Endodermal cell (in vitro differentiated cells): ENCODE data around the gene SLC16A9. TPM values are rescaled to one million over a fixed set of nuclear protein-coding genes. Genes with fewer than 3 reads are reported as not detected.

Source experiments
- DNase-seq: peaks from one replicate; pipeline ENCODE4 v3.0.0-alpha.2; 2017
- H3K27ac ChIP-seq: 2 replicates; pipeline ENCODE4 v1.5.1; 2013; ENCODE audit warnings: mild to moderate bottlenecking, low read depth, low read length, moderate library complexity
- H3K27me3 ChIP-seq: 2 replicates; pipeline ENCODE4 v1.6.1; 2013; ENCODE audit warnings: mild to moderate bottlenecking, low read length, moderate library complexity; ENCODE audit not compliant: insufficient read depth, control insufficient read depth, poor library complexity, severe bottlenecking
- H3K36me3 ChIP-seq: 2 replicates; pipeline ENCODE4 v1.7.0; 2013; ENCODE audit warnings: mild to moderate bottlenecking, low read length, moderate library complexity; ENCODE audit not compliant: control insufficient read depth, insufficient read depth
- H3K4me1 ChIP-seq: one replicate; pipeline ENCODE4 v1.7.0; 2013; ENCODE audit warnings: low read length; ENCODE audit not compliant: control insufficient read depth, insufficient read depth
- H3K4me3 ChIP-seq: 2 replicates; pipeline ENCODE4 v1.5.1; 2013; ENCODE audit warnings: mild to moderate bottlenecking, low read length, moderate library complexity
- H3K9ac ChIP-seq: 2 replicates; pipeline ENCODE4 v1.6.1; 2013; ENCODE audit warnings: mild to moderate bottlenecking, low read length, moderate library complexity; ENCODE audit not compliant: poor library complexity, severe bottlenecking; ENCODE audit errors: extremely low read depth
- H3K9me3 ChIP-seq: 2 replicates; pipeline ENCODE4 v1.6.1; 2013; ENCODE audit warnings: mild to moderate bottlenecking, low read length, moderate library complexity; ENCODE audit not compliant: control insufficient read depth
- H3K27ac Mint-ChIP-seq: 2 replicates; pipeline ENCODE4 v1.8.0; 2020; ENCODE audit warnings: mixed read lengths
- H3K27me3 Mint-ChIP-seq: 2 replicates; pipeline ENCODE4 v1.8.0; 2021; ENCODE audit warnings: mild to moderate bottlenecking, mixed read lengths; ENCODE audit not compliant: insufficient read depth
- H3K36me3 Mint-ChIP-seq: 2 replicates; pipeline ENCODE4 v1.8.0; 2020; ENCODE audit warnings: low read depth, mixed read lengths
- H3K4me1 Mint-ChIP-seq: 2 replicates; pipeline ENCODE4 v1.8.0; 2020; ENCODE audit warnings: mixed read lengths
- H3K4me3 Mint-ChIP-seq: 2 replicates; pipeline ENCODE4 v1.8.0; 2020; ENCODE audit warnings: mild to moderate bottlenecking, moderate library complexity, mixed read lengths
- H3K9me3 Mint-ChIP-seq: 2 replicates; pipeline ENCODE4 v1.8.0; 2020; ENCODE audit warnings: mild to moderate bottlenecking, mixed read lengths
- CTCF ChIP-seq: fragments of 200-600 bp; sonication (generic); conservative IDR thresholded peaks from 2 replicates; pipeline ENCODE4 v1.5.0; 2021; ENCODE audit warnings: antibody characterized with exemption, mild to moderate bottlenecking
- WGBS, 2 experiments: methylation state at CpG; one replicate each; pipeline versions ENCODE4 v1.1.5 to v1.1.7; 2013; ENCODE audit warnings: missing lambda C conversion rate in 2 of 2, mixed read lengths in 1 of 2; ENCODE audit not compliant: insufficient coverage in 1 of 2, insufficient read length in 1 of 2; 5-methylcytosine and 5-hydroxymethylcytosine counted together
- total RNA-seq, 2 donors: library from RNA; stranded (reverse); fragmentation: NEBNext Ultra II Directional in 1 of 2; extraction: Animal tissue kit (Norgen Biotek cat#: 25700) in 1 of 2; gene quantifications; 2 replicates in 1 of 2; 3 replicates in 1 of 2; pipeline ENCODE4 v1.2.1, GENCODE V29; 2021

The SLC16A9 gene
- total RNA-seq, 2 donors from 2014 or later: 4.9 to 19.3 TPM

- Mint-ChIP-seq H3K27me3 (no peaks in the 10 kb centered on the region), H3K9me3 (peaks cover 5% of the 10 kb centered on the region), H3K36me3 (no peaks in the 10 kb centered on the region), H3K27ac (no peak overlapping the region), H3K4me3 (no peak overlapping the region), H3K4me1 (no peaks in the 10 kb centered on the region)
- DNase-seq: no peak
- peaks cover 6% of the 10 kb centered on the region for H3K9me3 ChIP-seq
- no peaks in the 10 kb centered on the region for H3K4me1 ChIP-seq
- H3K36me3 ChIP-seq: no peaks in the 10 kb centered on the region
- H3K27ac ChIP-seq: no peak overlapping the region
- no peak overlapping the region for H3K9ac ChIP-seq
- no peaks in the 10 kb centered on the region for H3K27me3 ChIP-seq
- no peak overlapping the region for H3K4me3 ChIP-seq
- no peak for TF ChIP-seq CTCF
- WGBS, 2 experiments: 90 to 100% methylated on average over 2 of the region's 3 CpGs
Measured at GRCh38 chr10:59724098-59724938, 14.7 kb upstream of the SLC16A9 start.

- TF ChIP-seq CTCF: no peak
- Mint-ChIP-seq H3K36me3 (no peaks in the 10 kb centered on the region), H3K4me3 (no peak overlapping the region), H3K27me3 (no peaks in the 10 kb centered on the region), H3K9me3 (peaks cover 5% of the 10 kb centered on the region), H3K4me1 (no peaks in the 10 kb centered on the region), H3K27ac (no peak overlapping the region)
- H3K9me3 ChIP-seq: peaks cover 6% of the 10 kb centered on the region
- no peak overlapping the region for H3K27ac ChIP-seq
- no peak overlapping the region for H3K9ac ChIP-seq
- no peaks in the 10 kb centered on the region for H3K36me3 ChIP-seq
- H3K27me3 ChIP-seq: no peaks in the 10 kb centered on the region
- no peaks in the 10 kb centered on the region for H3K4me1 ChIP-seq
- H3K4me3 ChIP-seq: no peak overlapping the region
- DNase-seq: no peak
Measured at GRCh38 chr10:59720377-59720776, 10.7 kb upstream of the SLC16A9 start.

GRCh38 chr10:59719374-59719773, 9.7 kb upstream of the SLC16A9 start:
- peak; percentile 63 for TF ChIP-seq CTCF
- H3K9ac ChIP-seq: no peak overlapping the region
- H3K27me3 Mint-ChIP-seq: no peaks in the 10 kb centered on the region
- H3K4me1 ChIP-seq: no peaks in the 10 kb centered on the region
- H3K9me3 Mint-ChIP-seq: peaks cover 5% of the 10 kb centered on the region
- H3K36me3 ChIP-seq: no peaks in the 10 kb centered on the region
- peaks cover 6% of the 10 kb centered on the region for H3K9me3 ChIP-seq
- 58% methylated on average over 2 of the region's 2 CpGs; no CpG with 5 or more reads in 1 of the 2 experiments for WGBS, 2 experiments
- H3K27ac Mint-ChIP-seq: no peak overlapping the region
- H3K4me3 Mint-ChIP-seq: no peak overlapping the region
- H3K4me1 Mint-ChIP-seq: no peaks in the 10 kb centered on the region
- DNase-seq: no peak
- H3K36me3 Mint-ChIP-seq: no peaks in the 10 kb centered on the region
- no peaks in the 10 kb centered on the region for H3K27me3 ChIP-seq
- H3K4me3 ChIP-seq: no peak overlapping the region
- no peak overlapping the region for H3K27ac ChIP-seq
